Measurements from ENCODE around the gene OR2C3.
"Not testable (repeated sequence)": the region's sequence is repeated elsewhere in the genome, so short reads cannot be mapped to it uniquely, and the experiment has no call there.

The OR2C3 gene

DNA sequence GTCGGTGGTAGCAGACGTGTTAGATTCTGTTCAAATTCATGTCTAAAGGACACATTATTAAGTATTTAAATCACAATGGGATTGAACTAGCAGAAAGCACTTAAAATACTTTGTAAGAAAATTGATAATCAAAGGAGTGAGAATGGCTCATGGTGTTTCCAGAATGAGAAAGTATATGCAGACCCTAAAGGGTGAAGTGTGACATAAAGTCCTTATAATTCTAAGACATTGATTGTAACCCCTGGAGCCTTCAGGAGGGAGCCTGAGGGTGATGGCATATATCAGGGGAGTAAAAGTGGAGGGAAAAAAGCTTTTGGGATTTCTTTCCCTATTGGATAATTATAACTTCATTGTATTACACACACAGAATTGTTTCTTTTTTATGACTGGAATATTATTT lies at the start of gene OR2C3:
Gene OR2C3, minus strand, starts transcription at position 101 of the 400 bp plus-strand sequence. CDS start 3,929 bp downstream, outside the sequence.
- no peak for DNase-seq

DNA sequence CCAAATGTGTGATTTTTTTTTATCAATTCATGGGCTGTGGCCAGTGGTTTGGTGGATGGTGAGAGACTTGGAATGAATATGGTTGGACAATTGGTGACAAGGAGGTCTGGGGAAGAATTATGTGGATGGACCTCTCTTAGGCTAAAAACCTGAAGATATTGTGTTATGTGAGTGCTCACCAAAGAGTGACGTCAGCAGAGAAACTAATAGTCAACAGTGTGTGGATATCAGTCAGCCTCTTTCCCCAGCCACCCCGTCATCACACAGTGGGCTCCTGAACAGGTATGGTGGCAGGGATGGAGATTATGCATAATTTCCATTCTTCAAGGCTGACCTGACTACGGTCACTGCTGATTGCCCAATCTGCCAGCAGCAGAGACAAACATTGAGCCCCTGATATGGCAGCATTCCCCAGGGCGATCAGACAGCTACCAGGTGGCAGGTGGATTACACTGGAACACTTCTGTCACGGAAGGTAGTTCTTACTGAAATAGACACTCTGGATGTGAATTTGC lies 42.8 kb upstream of the OR2C3 start:
- no peak for DNase-seq

GRCh38 chr1:247576514-247576913 lies 40.3 kb upstream of the OR2C3 start:
- DNase-seq = no peak

- DNase-seq = no peak
These were observed 38.4 kb upstream of the OR2C3 start for GRCh38 chr1:247574664-247575063.

DNA sequence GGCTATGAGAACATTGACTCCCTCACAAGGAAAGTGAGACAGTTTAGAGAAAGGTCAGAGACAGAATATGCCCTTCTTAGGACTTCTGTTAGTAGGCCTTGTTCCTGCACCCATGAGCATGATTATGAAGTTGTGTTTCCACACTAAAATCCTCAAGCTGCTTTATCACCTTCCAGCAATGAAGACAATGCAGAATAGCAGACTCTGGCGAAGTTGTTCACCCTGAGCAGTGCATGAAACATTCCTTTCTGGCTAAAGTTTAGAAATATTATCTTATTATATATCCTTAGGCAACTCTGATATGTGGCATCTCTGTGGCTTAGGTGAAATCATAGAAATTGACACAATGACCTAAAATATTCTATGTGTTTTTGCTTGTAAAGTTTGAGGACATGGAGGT lies 38.0 kb upstream of the OR2C3 start:
- no peak for DNase-seq

- DNase-seq = no peak
These were observed 26.0 kb upstream of the OR2C3 start for GRCh38 chr1:247562198-247562597.

- no peak for DNase-seq
These were observed 25.5 kb upstream of the OR2C3 start for GRCh38 chr1:247561711-247562110.

- no peak for DNase-seq
These were observed 21.9 kb upstream of the OR2C3 start for GRCh38 chr1:247557926-247558674.

- no peak for DNase-seq
These were observed 16.0 kb upstream of the OR2C3 start for GRCh38 chr1:247552231-247552630.

DNA sequence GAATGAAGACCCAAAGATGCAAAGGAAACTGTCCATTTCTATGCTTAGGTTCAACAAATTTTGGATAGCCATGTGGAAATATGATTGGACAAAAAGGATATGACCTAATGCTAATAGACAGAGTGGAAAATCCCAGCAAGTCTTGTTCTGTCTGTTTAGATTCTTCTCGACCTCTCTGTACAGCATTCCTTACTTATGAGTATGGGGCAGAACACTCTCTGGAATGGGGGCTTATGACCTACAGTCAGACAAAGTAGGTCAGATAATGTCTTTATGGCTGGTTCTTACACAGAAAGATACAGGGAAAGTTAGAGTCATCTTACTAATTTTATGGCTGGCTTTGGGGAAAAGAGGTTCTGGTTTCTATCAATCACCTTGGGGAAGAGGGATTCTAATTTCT lies 15.5 kb upstream of the OR2C3 start:
- no peak for DNase-seq

GRCh38 chr1:247548769-247549182 lies 12.5 kb upstream of the OR2C3 start, which contains the start of gene GCSAML:
Gene GCSAML, plus strand, starts transcription at chr1:247549134. Its CDS starts 58 bp downstream, at chr1:247549192.
- no peak for DNase-seq

GRCh38 chr1:247548092-247548491 lies 11.9 kb upstream of the OR2C3 start:
- no peak for DNase-seq

GRCh38 chr1:247542811-247543210 lies 6.6 kb upstream of the OR2C3 start:
- DNase-seq = no peak

DNA sequence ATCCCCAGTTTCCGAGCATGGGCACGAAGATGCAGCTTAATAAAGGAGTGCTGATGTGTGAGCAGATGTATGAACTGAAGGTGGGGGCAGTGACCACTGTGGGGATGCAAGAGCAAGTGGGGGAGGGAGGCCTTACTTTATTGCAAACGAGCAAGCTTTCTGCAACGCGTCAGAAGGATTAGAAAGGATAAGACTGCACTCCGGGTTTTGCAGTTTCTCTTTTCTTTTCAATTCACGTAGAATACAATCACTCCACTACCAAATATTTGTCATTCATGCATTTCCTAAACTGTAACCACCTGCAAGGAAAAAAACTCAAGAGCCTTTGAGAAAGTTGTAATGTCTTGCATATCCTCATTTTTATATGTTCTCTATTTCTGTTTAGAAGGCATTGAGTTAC lies 4.3 kb upstream of the OR2C3 start:
- no peak for DNase-seq

DNA sequence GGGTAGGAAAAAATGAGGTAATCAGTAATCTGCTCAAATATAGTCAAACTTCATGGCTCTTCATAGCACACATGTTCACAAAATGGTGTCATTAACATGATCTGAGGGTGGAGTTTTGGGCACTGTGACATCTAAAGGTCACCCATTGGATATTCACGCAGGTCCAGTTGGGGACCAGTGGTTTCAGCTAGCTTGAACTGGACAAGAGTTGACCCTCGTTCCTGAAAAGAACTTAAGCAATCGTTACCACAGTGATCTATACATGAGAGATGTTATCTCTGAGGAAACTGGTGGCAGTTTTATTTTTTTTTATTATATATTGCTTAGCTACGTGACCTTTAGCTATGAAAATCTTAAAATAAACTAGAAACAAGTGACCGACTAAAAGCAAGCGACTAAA lies 3.0 kb upstream of the OR2C3 start:
- no peak for DNase-seq

- DNase-seq = no peak
These were observed 2.3 kb upstream of the OR2C3 start for GRCh38 chr1:247538561-247538960.

GRCh38 chr1:247535402-247535801 lies 838 bp downstream of the OR2C3 start:
- no peak for DNase-seq

GRCh38 chr1:247531937-247532336 lies 4.3 kb downstream of the OR2C3 start:
- DNase-seq = no peak

- DNase-seq = no peak
These were observed 5.5 kb downstream of the OR2C3 start for GRCh38 chr1:247530785-247531184.

GRCh38 chr1:247529771-247530355 lies 6.4 kb downstream of the OR2C3 start:
- DNase-seq = no peak

GRCh38 chr1:247528812-247529474 lies 7.3 kb downstream of the OR2C3 start:
- DNase-seq = no peak

- DNase-seq = not testable (repeated sequence)
These were observed 14.4 kb downstream of the OR2C3 start for GRCh38 chr1:247521886-247522285.

- DNase-seq = no peak
These were observed 17.7 kb downstream of the OR2C3 start for GRCh38 chr1:247518613-247518891.

All from NCI-H446 (cell line).